HAP-1 (cell line): ENCODE data around the gene R3HDM1.

Experiments
- DNase-seq, 2 experiments: peaks; one replicate each; pipeline ENCODE4 v3.0.0-alpha.2; 2016 to 2020; ENCODE audit warnings: low spot score in 2 of 2
- H3K27me3 ChIP-seq: fragments of 250-450 bp; sonication (Bioruptor Pico); 2 replicates; pipeline ENCODE4 v1.5.1; 2020; ENCODE audit warnings: low read depth, mild to moderate bottlenecking, moderate library complexity
- H3K36me3 ChIP-seq: fragments of 250-450 bp; sonication (Bioruptor Pico); replicated peaks from 2 replicates; pipeline ENCODE4 v1.5.1; 2020; ENCODE audit warnings: mild to moderate bottlenecking
- H3K4me1 ChIP-seq: fragments of 250-450 bp; sonication (Bioruptor Pico); 2 replicates; pipeline ENCODE4 v1.5.1; 2020; ENCODE audit warnings: mild to moderate bottlenecking
- H3K4me3 ChIP-seq: fragments of 250-450 bp; sonication (Bioruptor Pico); 2 replicates; pipeline ENCODE4 v1.5.1; 2020; ENCODE audit warnings: mild to moderate bottlenecking, moderate library complexity
- H3K9me3 ChIP-seq: fragments of 250-450 bp; sonication (Bioruptor Pico); 2 replicates; pipeline ENCODE4 v1.5.1; 2020; ENCODE audit warnings: mild to moderate bottlenecking, moderate library complexity
- in situ Hi-C: fragments of 300-500 bp; cut with MboI; formaldehyde crosslinking; loops from 3 replicates; pipeline ENCODE4 v1.14.3; 2020; ENCODE audit warnings: low sequenced_read_pairs, inconsistent platforms, mixed read lengths

R3HDM1 gene

GRCh38 chr2:135768863-135769262, 237.6 kb downstream of the R3HDM1 start:
- DNase-seq = no peak
- H3K4me1 ChIP-seq = no peaks in the 10 kb centered on the region
- peaks cover 74% of the 10 kb centered on the region for H3K36me3 ChIP-seq
- no peaks in the 10 kb centered on the region for H3K27me3 ChIP-seq
- H3K4me3 ChIP-seq = no peak overlapping the region
- H3K9me3 ChIP-seq = no peaks in the 10 kb centered on the region
- in situ Hi-C loops = no loop called here

- Histone ChIP-seq H3K4me3 (no peak overlapping the region), H3K9me3 (no peaks in the 10 kb centered on the region), H3K36me3 (peaks cover 66% of the 10 kb centered on the region), H3K27me3 (no peaks in the 10 kb centered on the region), H3K4me1 (no peaks in the 10 kb centered on the region)
- in situ Hi-C loops = no loop called here
- no peak for DNase-seq
Measured at GRCh38 chr2:135773319-135773718, 242.0 kb downstream of the R3HDM1 start.

- H3K4me3 ChIP-seq = no peak overlapping the region
- in situ Hi-C loops = no loop called here
- no peaks in the 10 kb centered on the region for H3K27me3 ChIP-seq
- no peak for DNase-seq
- no peaks in the 10 kb centered on the region for H3K9me3 ChIP-seq
- H3K36me3 ChIP-seq = peaks cover 68% of the 10 kb centered on the region
- peaks cover 3% of the 10 kb centered on the region for H3K4me1 ChIP-seq
Measured at GRCh38 chr2:135773917-135774316, 242.6 kb downstream of the R3HDM1 start.
